Measurements from ENCODE around the gene HSDL1.
A peak's percentile ranks its signal among the peaks of the same experiment; 100 is the strongest.

HSDL1 gene

DNA sequence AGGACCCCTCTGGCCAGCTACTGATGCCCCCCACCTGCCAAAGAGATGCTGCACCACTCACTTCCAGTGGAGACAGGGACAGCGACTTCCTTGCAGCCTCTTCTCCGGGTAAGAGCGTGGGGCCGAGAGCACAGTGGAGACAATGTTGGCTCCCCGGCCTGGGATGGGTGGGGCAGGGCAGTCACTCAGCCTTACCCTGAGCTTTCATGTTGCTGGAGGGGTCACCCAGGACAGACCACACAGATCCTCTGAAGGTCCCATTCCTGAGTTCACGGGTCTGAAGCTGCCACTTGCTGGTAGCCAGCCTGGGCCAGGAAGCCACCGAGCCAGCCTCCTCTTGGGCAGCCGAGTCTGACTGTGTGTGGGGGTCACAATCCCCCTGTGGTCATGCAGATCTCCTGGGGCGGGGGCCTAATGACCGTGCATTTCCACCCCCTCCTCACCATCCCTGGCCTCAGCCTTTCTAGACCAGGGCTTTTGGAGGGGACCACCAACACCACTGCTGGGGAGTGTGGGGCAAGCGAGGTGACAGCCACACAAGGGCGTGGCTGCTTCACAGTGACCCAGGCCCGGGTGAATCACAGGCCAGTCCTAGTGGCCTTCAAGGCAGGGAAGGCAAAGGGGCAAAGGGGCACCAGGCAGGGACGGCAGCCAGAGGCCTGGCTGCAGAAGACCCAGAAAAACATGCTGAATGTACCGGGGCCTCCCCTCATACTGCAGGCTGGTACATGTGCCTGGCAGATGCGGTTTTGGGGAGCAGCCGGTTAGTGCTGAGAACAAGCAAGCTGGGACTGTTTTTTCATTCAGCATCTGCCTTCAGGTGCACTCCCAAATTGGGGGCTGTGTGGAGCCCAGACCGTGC, 31.4 kb upstream of the HSDL1 start:
- DNase-seq (ENCODE audit: low spot score): no peak

DNA sequence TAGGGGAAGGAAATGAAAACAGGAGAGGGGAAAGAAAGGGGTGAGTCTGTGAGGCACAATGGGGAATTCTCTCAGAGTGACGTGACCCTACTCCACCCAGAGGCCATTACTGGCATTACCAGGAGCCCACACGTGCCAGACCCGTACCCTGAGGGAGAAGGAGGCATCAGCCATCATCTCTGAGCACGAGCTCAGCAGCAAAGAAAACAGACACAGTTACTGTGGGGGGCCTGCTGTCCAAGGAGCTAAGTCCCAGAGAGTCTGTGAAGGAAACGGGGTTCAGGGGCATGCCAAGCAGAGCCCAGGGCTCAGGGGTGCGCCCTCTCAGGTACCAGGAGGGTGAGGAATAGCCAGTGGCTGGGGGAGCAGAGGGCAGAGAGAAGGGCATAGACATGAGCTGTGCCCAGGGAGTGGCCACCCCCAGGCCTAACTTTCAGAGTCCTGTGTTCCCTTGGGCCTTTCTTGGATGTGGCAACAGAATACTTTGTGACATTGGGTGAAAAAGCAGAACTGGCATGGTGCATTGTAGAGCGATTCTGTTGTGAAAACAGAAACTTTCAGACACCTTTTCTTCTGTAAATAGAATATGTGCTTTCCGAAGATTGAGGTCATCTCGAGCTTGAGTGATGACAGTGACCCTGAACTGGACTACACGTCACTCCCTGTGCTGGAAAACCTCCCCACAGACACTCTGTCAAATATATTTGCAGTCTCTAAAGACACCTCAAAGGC, 30.5 kb upstream of the HSDL1 start:
- peak; percentile 14 for DNase-seq (ENCODE audit: low spot score)

DNA sequence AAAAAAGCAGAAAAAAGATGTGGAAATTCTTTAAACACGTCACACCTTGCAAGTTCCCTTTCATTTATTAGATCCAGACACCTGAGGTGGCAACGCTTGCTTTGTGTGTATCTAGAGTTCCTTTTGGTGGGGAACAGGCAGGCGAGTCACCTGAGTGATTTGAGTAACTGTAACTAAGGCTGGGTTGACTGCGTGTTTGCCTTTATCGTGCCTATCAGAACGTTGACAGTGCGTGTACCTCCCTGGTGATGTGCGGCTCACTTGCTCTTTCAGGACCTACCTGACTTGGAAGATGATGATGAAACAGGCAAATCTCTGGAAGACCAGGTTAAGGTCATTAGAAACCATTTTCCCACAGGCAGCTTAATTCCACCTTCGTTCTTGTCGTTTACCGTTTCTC, 29.4 kb upstream of the HSDL1 start:
- no peak for DNase-seq (ENCODE audit: low spot score)

DNA sequence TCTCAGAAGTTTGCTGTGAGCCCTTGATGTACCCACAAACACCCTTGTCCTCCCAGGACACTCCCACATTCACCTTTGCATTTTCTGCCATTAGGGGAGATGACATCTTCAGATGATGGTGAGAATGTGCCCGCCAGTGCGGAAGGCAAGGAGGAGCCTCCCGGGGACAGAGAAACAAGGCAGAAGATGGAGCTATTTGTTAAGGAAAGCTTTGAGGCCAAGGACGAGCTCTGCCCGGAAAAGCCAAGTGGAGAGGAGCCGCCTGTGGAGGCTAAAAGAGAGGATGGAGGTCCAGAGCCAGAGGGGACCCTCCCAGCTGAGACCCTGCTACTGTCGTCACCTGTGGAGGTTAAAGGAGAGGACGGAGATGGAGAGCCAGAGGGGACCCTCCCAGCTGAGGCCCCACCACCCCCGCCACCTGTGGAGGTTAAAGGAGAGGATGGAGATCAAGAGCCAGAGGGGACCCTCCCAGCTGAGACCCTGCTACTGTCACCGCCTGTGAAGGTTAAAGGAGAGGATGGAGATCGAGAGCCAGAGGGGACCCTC, 24.9 kb upstream of the HSDL1 start:
- DNase-seq (ENCODE audit: low spot score): no peak

- no peak for DNase-seq (ENCODE audit: low spot score)
Observed at GRCh38 chr16:84166796-84167695, 22.1 kb upstream of the HSDL1 start.

DNA sequence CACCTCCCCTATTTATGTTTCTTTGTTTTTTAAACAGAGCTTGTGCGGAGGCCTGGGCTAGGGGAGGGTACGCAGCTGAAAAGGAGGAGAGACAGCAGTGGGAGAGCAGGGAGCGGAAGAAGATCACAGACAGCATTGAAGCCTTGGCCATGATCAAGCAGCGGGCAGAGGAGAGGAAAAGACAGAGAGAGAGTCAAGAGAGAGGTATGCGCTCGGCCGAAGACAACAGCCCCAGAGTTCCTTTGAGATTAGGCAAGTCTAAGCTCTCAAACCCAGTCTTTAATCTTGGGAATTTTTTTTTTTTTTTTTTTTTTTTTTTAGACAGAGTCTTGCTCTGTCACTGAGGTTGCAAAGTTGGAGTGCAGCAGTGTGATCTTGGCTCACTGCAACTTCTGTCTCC, 20.8 kb upstream of the HSDL1 start:
- no peak for DNase-seq (ENCODE audit: low spot score)

DNA sequence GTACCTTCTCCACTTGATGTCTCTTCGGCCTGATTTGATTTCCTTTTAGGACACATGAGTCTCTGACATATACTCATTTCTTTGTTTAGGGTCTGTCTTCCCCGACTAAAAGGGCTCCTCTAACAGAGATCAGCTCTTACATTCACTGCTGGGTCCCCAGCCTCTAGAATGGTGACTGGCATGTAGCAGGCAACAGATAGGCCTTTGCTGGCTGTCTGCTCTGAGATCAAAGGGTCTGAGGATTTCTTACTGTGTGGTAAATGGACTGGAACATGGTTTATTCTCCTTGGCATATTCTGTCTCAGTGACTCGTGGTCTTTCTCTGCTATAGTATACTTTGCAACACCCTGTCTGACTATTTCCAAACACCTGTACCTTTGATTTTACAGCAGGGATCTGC, 16.8 kb upstream of the HSDL1 start:
- DNase-seq (ENCODE audit: low spot score): no peak

DNA sequence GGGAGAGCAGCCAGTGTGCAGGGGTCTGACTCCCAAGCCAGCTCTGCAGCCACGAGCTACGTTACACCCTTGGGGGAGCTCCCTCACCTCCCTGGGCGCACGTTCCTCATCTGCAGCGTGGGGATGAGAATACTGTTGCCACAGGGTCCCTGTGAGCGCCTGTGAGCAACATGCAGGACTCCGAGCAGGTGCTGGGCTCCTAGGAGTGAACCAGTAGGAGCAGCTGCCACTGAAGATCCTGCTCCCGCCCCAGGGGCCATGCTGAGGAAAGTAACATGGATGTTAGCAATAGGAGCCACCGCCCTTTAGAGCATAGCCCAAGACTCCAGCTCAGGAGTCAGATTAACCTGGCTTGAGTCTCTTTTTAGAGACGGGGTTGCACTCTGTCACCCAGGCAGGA, 16.1 kb upstream of the HSDL1 start:
- no peak for DNase-seq (ENCODE audit: low spot score)

DNA sequence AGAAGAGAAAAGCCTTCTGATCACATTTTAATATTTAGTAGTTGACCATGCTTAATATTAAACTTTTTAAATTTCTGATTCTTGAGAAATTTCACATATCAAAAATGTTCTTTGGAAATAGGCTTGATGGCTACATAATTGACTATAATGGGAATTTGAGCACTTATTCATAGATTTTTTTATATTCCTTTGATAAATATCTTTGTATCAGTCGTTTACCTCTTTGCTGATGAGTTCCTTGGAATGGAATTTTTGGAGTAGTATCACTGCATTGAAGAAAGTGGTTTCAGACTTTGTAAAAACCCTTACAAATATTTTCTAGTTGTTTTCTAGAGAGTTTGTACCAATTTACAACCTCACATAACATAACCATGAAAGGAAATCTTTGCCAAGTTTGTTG, 14.8 kb upstream of the HSDL1 start:
- no peak for DNase-seq (ENCODE audit: low spot score)

GRCh38 chr16:84159007-84159406, 14.0 kb upstream of the HSDL1 start:
- DNase-seq (ENCODE audit: low spot score): no peak

DNA sequence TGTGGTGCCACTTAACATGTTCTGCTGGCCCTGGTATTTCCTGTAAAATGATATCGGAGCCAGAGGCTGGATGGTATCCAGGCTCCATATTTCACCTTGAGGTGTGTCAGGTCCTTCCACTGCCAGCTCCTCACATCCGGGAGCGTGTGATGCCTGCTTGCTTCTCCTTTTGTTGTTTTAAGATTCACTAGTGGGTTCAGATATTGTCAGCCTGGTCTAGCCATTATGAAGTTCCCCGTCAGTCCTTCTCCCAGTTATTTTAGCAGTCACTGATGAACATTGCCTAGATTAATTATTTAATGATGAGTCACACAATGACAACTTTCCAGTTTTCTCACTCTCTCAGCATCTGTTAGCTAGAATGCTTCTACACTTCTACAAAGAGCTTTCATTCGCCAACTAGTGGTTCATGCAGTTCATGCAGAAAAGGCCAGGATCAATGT, 11.4 kb upstream of the HSDL1 start:
- DNase-seq (ENCODE audit: low spot score): no peak

- DNase-seq (ENCODE audit: low spot score): no peak
Observed at GRCh38 chr16:84155771-84156170, 10.8 kb upstream of the HSDL1 start.

- no peak for DNase-seq (ENCODE audit: low spot score)
Observed at GRCh38 chr16:84155226-84155625, 10.2 kb upstream of the HSDL1 start.

- DNase-seq (ENCODE audit: low spot score): no peak
Observed at GRCh38 chr16:84153660-84154214, 8.8 kb upstream of the HSDL1 start.

DNA sequence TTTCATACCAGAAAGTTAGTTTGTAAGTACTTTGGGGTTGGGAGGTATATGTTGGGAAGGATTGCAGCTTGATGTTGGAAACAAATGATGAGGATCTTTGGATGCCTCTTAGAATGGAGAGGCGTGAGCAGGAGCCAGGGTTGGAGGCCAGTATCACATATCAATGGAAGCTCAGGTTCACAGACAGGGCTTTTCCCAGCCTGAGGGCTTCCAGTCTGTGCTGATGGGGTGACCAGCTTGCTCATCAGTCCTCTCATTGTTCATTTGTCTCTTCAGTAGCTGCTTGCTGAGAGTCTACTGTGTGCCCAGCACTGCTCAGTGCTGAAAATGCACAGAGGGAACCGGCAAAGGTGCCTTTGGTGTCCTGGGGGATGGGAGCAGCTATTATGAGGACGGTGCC, 5.9 kb upstream of the HSDL1 start:
- DNase-seq (ENCODE audit: low spot score): no peak

GRCh38 chr16:84144209-84144858, 643 bp downstream of the HSDL1 start:
- peak; percentile 8 for DNase-seq (ENCODE audit: low spot score)

- DNase-seq (ENCODE audit: low spot score): no peak
Observed at GRCh38 chr16:84143784-84144199, 1.2 kb downstream of the HSDL1 start.

- no peak for DNase-seq (ENCODE audit: low spot score)
Observed at GRCh38 chr16:84143081-84143480, 1.9 kb downstream of the HSDL1 start.

- DNase-seq (ENCODE audit: low spot score): no peak
Observed at GRCh38 chr16:84141143-84141670, 3.8 kb downstream of the HSDL1 start.

DNA sequence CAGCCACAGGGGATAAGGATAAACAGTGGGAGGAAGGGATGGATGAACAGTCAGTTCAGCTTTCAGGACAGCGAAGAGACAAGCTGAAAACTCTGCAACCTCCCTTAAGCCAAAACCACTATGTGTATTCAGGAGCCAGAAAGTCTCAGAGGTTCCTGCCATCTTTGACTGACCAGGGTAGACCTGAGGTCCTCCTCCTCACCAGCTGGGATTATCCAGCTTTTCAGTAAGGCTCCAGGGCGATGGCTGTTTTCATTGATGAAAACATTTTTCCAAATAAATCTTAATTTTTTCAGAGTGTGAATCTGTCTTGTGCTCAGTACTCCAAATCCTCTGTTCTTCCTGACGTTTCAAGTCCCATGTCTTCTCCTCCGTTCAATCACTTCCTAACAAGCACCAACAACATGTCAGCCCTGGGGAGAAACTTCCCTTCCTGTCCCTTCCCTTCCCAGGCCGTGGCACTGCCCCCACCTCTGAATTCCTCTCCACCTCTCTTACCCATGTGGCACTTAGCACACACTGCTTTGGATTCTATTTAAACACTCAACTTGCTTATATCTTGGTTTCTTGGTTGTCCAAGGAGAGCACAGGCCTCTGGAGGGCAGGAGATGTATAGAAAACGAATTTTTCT, 5.2 kb downstream of the HSDL1 start:
- DNase-seq (ENCODE audit: low spot score): no peak

Measured in hematopoietic multipotent progenitor cell treated with erythropoietin and hydrocortisone succinate and interleukin-3 and kit ligand, for 17 days (in vitro differentiated cells).